ENCODE measurements around the gene IL21R.
A peak's percentile ranks its signal among the peaks of the same experiment; 100 is the strongest.
"Not testable (repeated sequence)": the region's sequence is repeated elsewhere in the genome, so short reads cannot be mapped to it uniquely, and the experiment has no call there.

Gene IL21R

GRCh38 chr16:27444015-27444414 is 42.0 kb downstream of the IL21R start:
- DNase-seq (ENCODE audit: low read depth in 2 of 2): no peak

DNA sequence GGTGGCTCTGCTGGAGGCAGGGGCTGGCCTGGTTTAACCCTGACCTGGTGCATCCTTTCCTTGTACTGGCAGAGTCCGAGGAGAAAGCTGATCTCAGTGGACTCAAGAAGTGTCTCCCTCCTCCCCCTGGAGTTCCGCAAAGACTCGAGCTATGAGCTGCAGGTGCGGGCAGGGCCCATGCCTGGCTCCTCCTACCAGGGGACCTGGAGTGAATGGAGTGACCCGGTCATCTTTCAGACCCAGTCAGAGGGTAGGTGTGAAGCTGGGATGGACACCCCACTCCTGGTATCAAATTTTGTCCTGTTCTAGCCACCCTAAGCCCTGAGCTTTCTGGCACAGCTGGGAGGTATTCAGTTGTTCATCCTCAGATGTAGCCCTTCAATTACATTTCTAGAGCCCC is 42.5 kb downstream of the IL21R start:
- no peak for DNase-seq (ENCODE audit: low read depth in 2 of 2)

GRCh38 chr16:27445502-27446175 is 43.7 kb downstream of the IL21R start:
- no peak for DNase-seq (ENCODE audit: low read depth in 2 of 2)

DNA sequence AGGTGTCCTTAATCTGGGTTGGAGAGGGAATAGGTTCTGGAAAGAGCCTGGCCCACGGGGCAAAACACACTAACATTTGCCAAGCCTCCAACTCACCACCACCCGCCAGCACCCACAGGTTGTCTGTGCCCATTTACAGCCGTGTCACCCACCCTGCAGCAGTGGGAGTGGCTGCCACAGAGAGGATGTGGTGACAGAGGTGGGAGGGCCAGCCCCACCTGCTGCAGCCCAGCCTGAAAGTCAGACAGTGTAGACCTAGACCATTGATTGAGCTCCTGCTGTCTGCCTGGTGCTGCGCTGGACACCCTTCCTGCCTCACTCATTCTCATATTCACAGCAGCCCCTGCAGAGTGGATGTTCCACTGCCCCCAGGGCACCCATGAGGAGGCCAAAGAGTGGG is 44.7 kb downstream of the IL21R start:
- peak; percentile 71 to 79 for DNase-seq (ENCODE audit: low read depth in 2 of 2)

GRCh38 chr16:27447301-27447700 is 45.3 kb downstream of the IL21R start:
- no peak for DNase-seq (ENCODE audit: low read depth in 2 of 2)

DNA sequence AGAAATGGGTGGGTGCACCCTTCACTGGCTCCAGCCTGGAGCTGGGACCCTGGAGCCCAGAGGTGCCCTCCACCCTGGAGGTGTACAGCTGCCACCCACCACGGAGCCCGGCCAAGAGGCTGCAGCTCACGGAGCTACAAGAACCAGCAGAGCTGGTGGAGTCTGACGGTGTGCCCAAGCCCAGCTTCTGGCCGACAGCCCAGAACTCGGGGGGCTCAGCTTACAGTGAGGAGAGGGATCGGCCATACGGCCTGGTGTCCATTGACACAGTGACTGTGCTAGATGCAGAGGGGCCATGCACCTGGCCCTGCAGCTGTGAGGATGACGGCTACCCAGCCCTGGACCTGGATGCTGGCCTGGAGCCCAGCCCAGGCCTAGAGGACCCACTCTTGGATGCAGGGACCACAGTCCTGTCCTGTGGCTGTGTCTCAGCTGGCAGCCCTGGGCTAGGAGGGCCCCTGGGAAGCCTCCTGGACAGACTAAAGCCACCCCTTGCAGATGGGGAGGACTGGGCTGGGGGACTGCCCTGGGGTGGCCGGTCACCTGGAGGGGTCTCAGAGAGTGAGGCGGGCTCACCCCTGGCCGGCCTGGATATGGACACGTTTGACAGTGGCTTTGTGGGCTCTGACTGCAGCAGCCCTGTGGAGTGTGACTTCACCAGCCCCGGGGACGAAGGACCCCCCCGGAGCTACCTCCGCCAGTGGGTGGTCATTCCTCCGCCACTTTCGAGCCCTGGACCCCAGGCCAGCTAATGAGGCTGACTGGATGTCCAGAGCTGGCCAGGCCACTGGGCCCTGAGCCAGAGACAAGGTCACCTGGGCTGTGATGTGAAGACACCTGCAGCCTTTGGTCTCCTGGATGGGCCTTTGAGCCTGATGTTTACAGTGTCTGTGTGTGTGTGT is 46.8 kb downstream of the IL21R start:
- no peak for DNase-seq (ENCODE audit: low read depth in 2 of 2)

DNA sequence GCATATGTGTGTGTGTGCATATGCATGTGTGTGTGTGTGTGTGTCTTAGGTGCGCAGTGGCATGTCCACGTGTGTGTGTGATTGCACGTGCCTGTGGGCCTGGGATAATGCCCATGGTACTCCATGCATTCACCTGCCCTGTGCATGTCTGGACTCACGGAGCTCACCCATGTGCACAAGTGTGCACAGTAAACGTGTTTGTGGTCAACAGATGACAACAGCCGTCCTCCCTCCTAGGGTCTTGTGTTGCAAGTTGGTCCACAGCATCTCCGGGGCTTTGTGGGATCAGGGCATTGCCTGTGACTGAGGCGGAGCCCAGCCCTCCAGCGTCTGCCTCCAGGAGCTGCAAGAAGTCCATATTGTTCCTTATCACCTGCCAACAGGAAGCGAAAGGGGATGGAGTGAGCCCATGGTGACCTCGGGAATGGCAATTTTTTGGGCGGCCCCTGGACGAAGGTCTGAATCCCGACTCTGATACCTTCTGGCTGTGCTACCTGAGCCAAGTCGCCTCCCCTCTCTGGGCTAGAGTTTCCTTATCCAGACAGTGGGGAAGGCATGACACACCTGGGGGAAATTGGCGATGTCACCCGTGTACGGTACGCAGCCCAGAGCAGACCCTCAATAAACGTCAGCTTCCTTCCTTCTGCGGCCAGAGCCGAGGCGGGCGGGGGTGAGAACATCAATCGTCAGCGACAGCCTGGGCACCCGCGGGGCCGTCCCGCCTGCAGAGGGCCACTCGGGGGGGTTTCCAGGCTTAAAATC is 47.6 kb downstream of the IL21R start:
- peak; percentile 76 to 81 for DNase-seq (ENCODE audit: low read depth in 2 of 2)

GRCh38 chr16:27450196-27450549 is 48.2 kb downstream of the IL21R start:
- DNase-seq (ENCODE audit: low read depth in 2 of 2): no peak

DNA sequence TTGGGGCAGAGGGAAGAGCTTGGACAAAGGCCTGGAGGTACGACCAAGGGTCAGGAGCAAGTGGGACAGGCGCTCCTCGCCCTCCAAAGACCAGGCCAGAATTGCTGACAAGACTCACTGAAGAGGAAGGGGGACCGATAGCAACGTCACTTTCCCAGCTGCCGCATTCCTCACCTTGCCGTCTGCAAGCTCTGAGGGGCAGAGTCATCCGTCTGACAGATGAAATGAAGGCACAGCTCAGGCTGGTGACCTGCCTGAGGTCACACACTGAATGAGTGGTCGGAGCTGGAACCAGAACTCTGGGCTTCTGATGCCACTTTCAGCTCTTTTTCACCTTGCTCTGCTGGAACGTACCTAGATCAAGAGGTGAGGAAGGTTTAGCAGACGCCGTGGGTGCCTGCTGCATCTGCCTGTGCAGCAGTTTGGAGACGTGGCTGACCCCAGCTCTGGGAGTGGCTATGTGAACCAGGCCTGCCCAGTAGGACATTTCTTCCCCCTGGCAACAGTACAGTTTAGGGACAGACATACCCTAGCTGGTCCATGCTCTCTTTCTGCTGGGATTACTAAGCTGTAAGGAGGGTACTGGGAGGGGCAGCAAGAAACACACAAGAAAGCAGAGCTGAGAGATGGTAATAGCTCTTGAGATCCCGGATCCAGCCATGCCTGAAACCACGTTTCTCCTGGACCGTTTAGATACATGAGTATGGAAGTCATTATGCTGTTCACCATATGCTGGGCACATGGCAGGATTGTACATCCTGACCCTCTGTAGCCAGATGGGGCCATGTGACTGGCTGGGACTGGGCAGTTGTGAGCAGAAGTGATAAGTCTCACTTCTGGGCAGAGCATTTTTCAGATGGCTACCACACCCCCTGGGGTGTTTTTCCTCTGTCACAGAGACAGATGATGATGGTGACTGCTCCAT is 50.9 kb downstream of the IL21R start:
- no peak for DNase-seq (ENCODE audit: low read depth in 2 of 2)

GRCh38 chr16:27453494-27453825 is 51.5 kb downstream of the IL21R start:
- no peak for DNase-seq (ENCODE audit: low read depth in 2 of 2)

GRCh38 chr16:27455700-27456099 is 53.7 kb downstream of the IL21R start:
- DNase-seq (ENCODE audit: low read depth in 2 of 2): no peak

DNA sequence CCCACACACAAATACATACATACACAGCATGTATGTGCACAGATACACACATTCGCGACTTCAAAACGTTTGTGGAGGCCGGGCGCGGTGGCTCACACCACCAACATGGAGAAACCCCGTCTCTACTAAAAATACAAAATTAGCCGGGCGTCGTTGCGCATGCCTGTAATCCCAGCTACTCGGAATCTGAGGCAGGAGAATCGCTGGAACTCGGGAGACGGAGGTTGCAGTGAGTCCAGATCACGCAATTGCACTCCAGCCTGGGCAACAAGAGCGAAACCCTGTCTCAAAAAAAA is 55.6 kb downstream of the IL21R start:
- DNase-seq (ENCODE audit: low read depth in 2 of 2): not testable (repeated sequence)

DNA sequence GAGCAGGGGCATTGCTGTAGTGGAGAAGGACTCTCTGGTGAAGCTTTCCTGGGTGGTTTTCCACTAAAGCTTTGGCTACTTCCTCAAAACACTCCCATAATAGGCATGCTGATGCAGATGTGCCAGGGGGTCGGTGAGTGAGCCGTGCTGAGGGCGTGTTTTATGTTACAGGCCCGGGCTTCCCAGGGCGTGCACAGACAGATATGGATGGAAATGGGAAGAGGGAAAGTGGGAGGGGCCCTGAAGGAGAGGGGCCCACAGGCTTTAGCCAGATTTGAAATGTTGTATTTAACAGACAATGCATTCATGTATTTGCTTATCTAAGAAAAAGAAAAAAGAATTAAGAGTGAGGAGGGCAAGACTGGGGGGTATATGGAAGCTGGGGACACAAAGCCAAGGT is 56.3 kb downstream of the IL21R start:
- no peak for DNase-seq (ENCODE audit: low read depth in 2 of 2)

- no peak for DNase-seq (ENCODE audit: low read depth in 2 of 2)
Measured at GRCh38 chr16:27458987-27459688, 57.2 kb downstream of the IL21R start.

DNA sequence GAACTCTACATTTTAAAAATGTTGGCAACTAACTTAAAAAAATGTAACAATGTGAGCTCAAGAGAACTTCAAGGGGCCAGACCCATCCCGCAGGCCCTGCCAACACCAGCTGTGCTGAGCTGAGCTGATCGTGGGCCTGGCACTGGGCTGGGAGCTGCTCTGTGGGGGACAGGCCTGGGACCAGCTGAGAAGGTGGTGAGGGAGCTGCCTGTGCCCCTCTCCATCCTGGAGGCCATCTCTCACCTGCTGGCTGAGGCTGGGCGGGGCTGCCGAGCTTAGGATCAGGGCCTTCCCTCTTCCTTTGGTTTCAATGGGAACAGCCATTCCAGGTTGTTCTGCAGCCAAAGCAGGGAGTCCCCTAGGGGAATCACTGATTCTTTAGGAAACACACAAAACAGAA is 58.2 kb downstream of the IL21R start:
- no peak for DNase-seq (ENCODE audit: low read depth in 2 of 2)

- no peak for DNase-seq (ENCODE audit: low read depth in 2 of 2)
Measured at GRCh38 chr16:27460663-27461482, 58.9 kb downstream of the IL21R start.

DNA sequence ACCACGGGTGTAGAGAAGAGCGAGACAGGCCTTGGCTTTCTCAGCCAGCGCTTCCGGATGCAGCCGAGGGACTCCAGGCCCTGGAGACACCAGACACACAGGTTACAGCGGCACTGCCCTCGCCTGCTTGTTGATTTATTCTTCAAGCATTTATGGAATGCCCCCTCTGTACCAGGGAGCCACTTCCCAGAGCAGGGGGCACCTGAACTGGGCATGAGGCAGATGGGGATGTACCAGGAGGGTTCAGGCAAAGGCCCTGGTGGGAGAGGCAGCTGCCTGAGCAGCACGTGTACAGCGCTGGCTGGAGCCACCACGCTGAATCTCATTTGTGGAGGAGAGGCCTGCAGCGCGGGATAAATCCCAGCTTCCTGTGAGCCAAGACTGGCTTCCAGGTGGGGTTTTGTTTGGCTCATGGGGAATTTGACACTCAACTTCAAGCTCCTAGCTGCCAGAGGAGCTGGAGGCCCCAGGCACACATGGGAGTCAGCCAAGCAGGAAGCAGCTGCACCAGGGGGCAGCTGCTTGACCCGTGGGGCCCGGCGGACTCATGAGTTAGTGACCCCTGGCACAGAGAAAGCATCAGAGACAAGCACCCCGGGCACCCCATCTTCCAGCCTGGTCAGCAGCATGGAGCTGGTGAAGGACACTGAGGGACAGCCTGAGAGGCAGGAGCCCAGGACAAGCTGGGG is 59.7 kb downstream of the IL21R start:
- DNase-seq (ENCODE audit: low read depth in 2 of 2): no peak

DNA sequence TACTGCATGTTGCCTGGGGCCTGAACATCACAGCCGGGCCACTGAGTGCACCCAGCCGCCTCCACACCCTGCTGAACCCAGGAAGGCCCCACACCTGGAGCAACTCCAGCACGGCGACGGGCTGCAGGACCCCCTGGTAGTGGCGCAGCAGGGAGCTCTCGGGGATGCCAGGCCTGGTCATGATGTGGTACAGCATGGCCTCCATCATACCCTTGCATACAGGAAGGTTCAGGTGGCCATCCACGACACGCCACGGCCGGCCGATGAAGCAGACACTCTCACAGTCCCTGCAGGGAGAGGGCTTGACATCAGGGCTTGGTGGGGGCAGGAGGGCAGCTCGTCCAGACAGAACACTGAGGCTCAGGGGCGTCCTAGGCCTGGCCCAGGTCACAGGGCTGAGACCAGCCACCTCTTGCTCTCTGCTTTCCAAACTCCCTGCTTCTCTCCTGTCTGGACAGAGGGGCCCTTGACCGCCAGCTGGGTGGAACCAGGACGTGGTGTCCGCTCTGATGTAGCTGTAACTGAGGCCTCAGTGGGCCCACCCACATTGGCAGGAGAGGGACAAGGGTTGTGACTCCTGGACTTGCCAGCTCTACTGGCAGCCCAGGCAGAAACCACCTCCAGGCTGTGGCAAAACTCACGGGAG is 60.3 kb downstream of the IL21R start:
- DNase-seq (ENCODE audit: low read depth in 2 of 2): no peak

Data from activated CD8-positive, alpha-beta memory T cell treated with anti-CD3 and anti-CD28 coated beads for 4 hours (primary cell).